OCI-LY1 (cell line): ENCODE results near the gene CNIH4.

Experiments used
- H2AFZ ChIP-seq: fragments of 200-600 bp; sonication (generic), shearing (Covaris generic); 2 replicates; pipeline ENCODE4 v1.6.0; 2014; ENCODE audit warnings: antibody characterized with exemption, mild to moderate bottlenecking, low read length
- H3F3A ChIP-seq: fragments of 200-600 bp; sonication (generic), shearing (Covaris generic); 2 replicates; pipeline ENCODE4 v1.6.0; 2014; ENCODE audit warnings: mild to moderate bottlenecking, antibody characterized with exemption, low read length, moderate library complexity; ENCODE audit not compliant: insufficient read depth
- H3K27ac ChIP-seq: fragments of 200-600 bp; sonication (generic); 2 replicates; pipeline ENCODE4 v1.5.1; 2014; ENCODE audit warnings: low read length, mixed run types, mild to moderate bottlenecking, low read depth; ENCODE audit not compliant: poor library complexity, severe bottlenecking
- H3K27me3 ChIP-seq: fragments of 200-600 bp; sonication (generic); 2 replicates; pipeline ENCODE4 v1.6.0; 2014; ENCODE audit warnings: antibody characterized with exemption, mild to moderate bottlenecking, low read length, moderate library complexity; ENCODE audit not compliant: insufficient read depth
- H3K36me3 ChIP-seq: fragments of 200-600 bp; sonication (generic); 2 replicates; pipeline ENCODE4 v1.6.1; 2014; ENCODE audit warnings: mild to moderate bottlenecking, antibody characterized with exemption, low read length, moderate library complexity, mixed read lengths; ENCODE audit not compliant: insufficient read depth
- H3K4me1 ChIP-seq: fragments of 200-600 bp; sonication (generic); 2 replicates; pipeline ENCODE4 v1.5.1; 2014; ENCODE audit warnings: mild to moderate bottlenecking, low read length, moderate library complexity; ENCODE audit not compliant: insufficient read depth, severe bottlenecking
- H3K4me2 ChIP-seq: fragments of 200-600 bp; sonication (generic), shearing (Covaris generic); 2 replicates; pipeline ENCODE4 v1.6.1; 2014; ENCODE audit warnings: low read length
- H3K4me3 ChIP-seq: fragments of 200-600 bp; sonication (generic); 2 replicates; pipeline ENCODE4 v1.5.1; 2014; ENCODE audit warnings: low read length, low read depth, mild to moderate bottlenecking, mixed read lengths; ENCODE audit not compliant: poor library complexity, severe bottlenecking
- H3K79me2 ChIP-seq: fragments of 200-600 bp; shearing (Covaris generic); 2 replicates; pipeline ENCODE4 v1.6.1; 2016; ENCODE audit warnings: mixed run types, low read length, mixed read lengths; ENCODE audit not compliant: insufficient read depth
- H3K9ac ChIP-seq: fragments of 200-600 bp; sonication (generic), shearing (Covaris generic); 2 replicates; pipeline ENCODE4 v1.6.1; 2014; ENCODE audit warnings: mild to moderate bottlenecking, low read length, mixed read lengths
- H3K9me2 ChIP-seq: fragments of 200-600 bp; sonication (generic), shearing (Covaris generic); 2 replicates; pipeline ENCODE4 v1.6.1; 2014; ENCODE audit warnings: low read depth, mild to moderate bottlenecking, low read length, mixed read lengths
- H3K9me3 ChIP-seq: fragments of 200-600 bp; shearing (Covaris generic); 2 replicates; pipeline ENCODE4 v1.6.1; 2014; ENCODE audit warnings: low read length, mixed read lengths
- H4K20me1 ChIP-seq: fragments of 200-600 bp; sonication (generic), shearing (Covaris generic); 2 replicates; pipeline ENCODE4 v1.6.0; 2016; ENCODE audit warnings: mild to moderate bottlenecking, low read length; ENCODE audit not compliant: insufficient read depth
- EZH2 ChIP-seq: fragments of 200-600 bp; sonication (generic), shearing (Covaris generic); IDR thresholded peaks from 2 replicates; pipeline ENCODE4 v1.8.0; 2017; ENCODE audit warnings: borderline replicate concordance, mixed run types, mild to moderate bottlenecking, antibody characterized with exemption, low read length, moderate library complexity, mixed read lengths
- TF ChIP-seq, protein P1 (sequence below): fragments of 200-600 bp; sonication (generic), shearing (Covaris generic); IDR thresholded peaks from 2 replicates; pipeline ENCODE4 v1.5.1; 2017; ENCODE audit warnings: mild to moderate bottlenecking, antibody characterized with exemption, low read length, moderate library complexity, mixed read lengths

Gene CNIH4

DNA sequence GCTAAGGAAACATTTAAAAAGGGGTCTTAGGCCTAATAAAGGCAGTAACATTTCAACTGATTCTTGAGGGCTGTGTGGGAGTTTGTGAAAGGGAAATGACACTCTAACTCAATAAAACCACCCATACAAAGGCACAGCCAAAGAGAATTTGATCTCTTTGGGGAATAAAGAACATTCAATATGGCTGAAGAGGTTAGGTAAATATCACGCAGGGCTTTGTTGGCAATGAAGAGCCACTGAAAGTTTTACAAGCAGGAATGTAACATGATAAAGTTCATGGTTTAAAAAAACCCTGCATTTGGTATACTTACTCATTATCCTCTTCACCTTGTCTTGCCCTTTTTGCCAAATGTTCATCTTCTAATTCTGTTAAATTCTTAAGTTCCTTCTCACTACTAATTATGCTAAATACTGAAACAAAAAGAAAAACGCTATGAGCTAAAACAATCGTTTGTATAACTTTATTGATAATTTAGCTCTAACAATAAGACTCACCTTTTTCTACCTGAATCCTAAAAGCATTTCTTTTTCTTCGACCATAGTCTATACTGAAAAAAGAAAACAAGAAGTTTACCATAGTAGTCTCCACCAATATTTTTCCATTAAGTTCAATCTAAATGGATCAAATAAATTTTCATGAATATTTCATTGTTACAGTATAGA, 39.2 kb upstream of the CNIH4 start:
- no peak overlapping the region for H3K9ac ChIP-seq

DNA sequence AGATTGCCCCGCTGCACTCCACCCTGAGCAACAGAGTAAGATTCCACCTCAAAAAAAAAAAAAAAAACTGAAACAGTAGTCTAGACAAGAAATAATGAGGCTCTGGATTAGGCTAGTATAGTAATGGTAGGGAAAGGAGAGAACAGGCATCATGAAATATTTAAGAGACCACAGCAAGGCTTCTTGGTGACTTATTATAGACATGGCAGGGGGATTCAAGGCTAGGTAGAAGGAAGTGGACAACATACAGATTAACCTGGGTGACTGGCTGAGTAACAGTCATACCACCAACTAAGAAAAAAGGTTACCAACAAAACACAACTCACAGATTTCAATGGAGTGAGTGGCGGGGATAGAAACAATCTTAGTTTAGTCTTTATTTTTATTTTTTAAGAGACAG, 35.0 kb upstream of the CNIH4 start:
- TF ChIP-seq, protein P1, sequence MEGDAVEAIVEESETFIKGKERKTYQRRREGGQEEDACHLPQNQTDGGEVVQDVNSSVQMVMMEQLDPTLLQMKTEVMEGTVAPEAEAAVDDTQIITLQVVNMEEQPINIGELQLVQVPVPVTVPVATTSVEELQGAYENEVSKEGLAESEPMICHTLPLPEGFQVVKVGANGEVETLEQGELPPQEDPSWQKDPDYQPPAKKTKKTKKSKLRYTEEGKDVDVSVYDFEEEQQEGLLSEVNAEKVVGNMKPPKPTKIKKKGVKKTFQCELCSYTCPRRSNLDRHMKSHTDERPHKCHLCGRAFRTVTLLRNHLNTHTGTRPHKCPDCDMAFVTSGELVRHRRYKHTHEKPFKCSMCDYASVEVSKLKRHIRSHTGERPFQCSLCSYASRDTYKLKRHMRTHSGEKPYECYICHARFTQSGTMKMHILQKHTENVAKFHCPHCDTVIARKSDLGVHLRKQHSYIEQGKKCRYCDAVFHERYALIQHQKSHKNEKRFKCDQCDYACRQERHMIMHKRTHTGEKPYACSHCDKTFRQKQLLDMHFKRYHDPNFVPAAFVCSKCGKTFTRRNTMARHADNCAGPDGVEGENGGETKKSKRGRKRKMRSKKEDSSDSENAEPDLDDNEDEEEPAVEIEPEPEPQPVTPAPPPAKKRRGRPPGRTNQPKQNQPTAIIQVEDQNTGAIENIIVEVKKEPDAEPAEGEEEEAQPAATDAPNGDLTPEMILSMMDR: no peak
- no peak for TF ChIP-seq EZH2
- peaks cover 18% of the 10 kb centered on the region for H3K36me3 ChIP-seq
- H3K4me1 ChIP-seq: no peaks in the 10 kb centered on the region
- no peak overlapping the region for H2AFZ ChIP-seq
- no peaks in the 10 kb centered on the region for H4K20me1 ChIP-seq
- H3F3A ChIP-seq: no peaks in the 10 kb centered on the region
- no peak overlapping the region for H3K4me2 ChIP-seq
- H3K27me3 ChIP-seq: no peaks in the 10 kb centered on the region
- H3K27ac ChIP-seq: no peak overlapping the region
- peaks cover 18% of the 10 kb centered on the region for H3K79me2 ChIP-seq
- no peak overlapping the region for H3K9ac ChIP-seq
- no peaks in the 10 kb centered on the region for H3K9me3 ChIP-seq
- H3K9me2 ChIP-seq: no peaks in the 10 kb centered on the region
- no peak overlapping the region for H3K4me3 ChIP-seq

More for the DNA sequence above, 39.2 kb upstream of the CNIH4 start:
- Histone ChIP-seq H3K4me3 (no peak overlapping the region), H3K27me3 (no peaks in the 10 kb centered on the region), H3K4me1 (no peaks in the 10 kb centered on the region), H3F3A (no peaks in the 10 kb centered on the region), H3K9me3 (no peaks in the 10 kb centered on the region), H2AFZ (no peak overlapping the region), H3K4me2 (no peak overlapping the region), H4K20me1 (no peaks in the 10 kb centered on the region), H3K36me3 (peaks cover 48% of the 10 kb centered on the region), H3K27ac (no peak overlapping the region), H3K79me2 (peaks cover 10% of the 10 kb centered on the region), H3K9me2 (no peaks in the 10 kb centered on the region)
- TF ChIP-seq, protein P1: no peak
- TF ChIP-seq EZH2: no peak

GRCh38 chr1:224325959-224326358, 30.7 kb upstream of the CNIH4 start:
- no peaks in the 10 kb centered on the region for H3K9me2 ChIP-seq
- TF ChIP-seq, protein P1: no peak
- no peak for TF ChIP-seq EZH2
- H3F3A ChIP-seq: no peaks in the 10 kb centered on the region
- peaks cover 35% of the 10 kb centered on the region for H3K79me2 ChIP-seq
- no peaks in the 10 kb centered on the region for H4K20me1 ChIP-seq
- no peak overlapping the region for H3K4me3 ChIP-seq
- H3K27me3 ChIP-seq: no peaks in the 10 kb centered on the region
- no peak overlapping the region for H3K4me2 ChIP-seq
- no peaks in the 10 kb centered on the region for H3K9me3 ChIP-seq
- H3K36me3 ChIP-seq: peaks cover 14% of the 10 kb centered on the region; the same call in 1 of the 2 replicates
- H3K4me1 ChIP-seq: peaks cover 23% of the 10 kb centered on the region
- H3K9ac ChIP-seq: no peak overlapping the region
- H3K27ac ChIP-seq: no peak overlapping the region
- H2AFZ ChIP-seq: no peak overlapping the region
